Eye (tissue), 1 donor: ENCODE data around the gene GBP2.
"Not testable (repeated sequence)": the region's sequence is repeated elsewhere in the genome, so short reads cannot be mapped to it uniquely, and the experiment has no call there.

Experiments used
- DNase-seq: peaks from one replicate; pipeline ENCODE4 v3.0.0-alpha.2; 2015

GBP2 gene

DNA sequence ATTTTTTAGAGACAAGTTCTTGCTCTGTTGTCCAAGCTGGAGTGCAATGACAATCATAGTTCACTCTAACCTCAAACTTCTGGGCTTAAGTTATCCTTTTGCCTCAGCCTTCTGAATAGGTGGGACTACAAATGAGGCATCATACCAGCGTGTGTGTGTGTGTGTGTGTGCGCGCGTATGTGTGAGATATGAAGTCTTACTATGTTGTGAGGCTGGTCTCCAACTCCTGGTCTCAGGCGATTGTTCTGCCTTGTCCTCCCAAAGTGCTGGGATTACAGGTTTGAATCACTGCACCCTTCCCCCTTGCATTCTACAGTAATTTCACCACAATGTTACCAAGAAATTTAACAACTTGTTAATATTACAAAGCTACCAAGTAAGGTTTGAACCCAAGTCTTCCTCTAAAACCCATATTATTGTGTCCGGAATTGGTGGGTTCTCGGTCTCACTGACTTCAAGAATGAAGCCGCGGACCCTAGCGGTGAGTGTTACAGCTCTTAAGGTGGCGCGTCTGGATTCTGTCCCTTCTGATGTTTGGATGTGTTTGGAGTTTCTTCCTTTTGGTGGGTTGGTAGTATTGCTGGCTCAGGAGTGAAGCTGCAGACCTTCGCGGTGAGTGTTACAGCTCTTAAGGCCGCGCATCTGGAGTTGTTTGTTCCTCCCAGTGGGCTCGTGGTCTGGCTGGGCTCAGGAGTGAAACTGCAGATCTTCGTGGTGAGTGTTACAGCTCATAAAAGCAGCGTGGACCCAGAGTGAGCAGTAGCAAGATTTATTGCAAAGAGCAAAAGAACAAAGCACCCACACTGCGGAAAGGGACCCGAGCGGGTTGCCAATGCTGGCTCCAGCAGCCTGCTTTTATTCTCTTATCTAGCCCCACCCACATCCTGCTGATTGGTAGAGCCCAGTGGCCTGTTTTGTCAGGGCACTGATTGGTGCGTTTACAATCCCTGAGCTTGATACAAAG is 970 bp upstream of the GBP2 start:
- DNase-seq: not testable (repeated sequence)

GRCh38 chr1:89125240-89125912 is 538 bp downstream of the GBP2 start:
- DNase-seq: no peak

DNA sequence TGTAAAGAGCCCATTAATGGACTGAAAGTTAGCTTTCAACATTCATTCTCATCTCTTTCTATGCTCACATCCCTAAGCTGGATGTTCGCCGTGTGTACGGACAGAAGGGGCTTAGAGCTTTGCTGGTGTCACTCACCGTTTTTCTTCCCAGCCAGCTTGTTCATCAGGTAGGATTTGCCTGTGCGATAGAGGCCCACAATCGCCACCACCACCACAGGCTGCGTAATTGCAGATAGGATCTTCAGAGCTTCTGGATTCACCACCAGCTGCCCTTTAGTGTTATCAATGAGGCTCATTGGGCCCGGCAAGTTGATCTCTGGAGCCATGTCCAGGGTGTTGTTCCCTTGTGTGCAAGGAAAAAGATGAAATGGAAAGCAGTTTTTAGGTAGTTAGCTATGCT is 4.3 kb downstream of the GBP2 start:
- no peak for DNase-seq

DNA sequence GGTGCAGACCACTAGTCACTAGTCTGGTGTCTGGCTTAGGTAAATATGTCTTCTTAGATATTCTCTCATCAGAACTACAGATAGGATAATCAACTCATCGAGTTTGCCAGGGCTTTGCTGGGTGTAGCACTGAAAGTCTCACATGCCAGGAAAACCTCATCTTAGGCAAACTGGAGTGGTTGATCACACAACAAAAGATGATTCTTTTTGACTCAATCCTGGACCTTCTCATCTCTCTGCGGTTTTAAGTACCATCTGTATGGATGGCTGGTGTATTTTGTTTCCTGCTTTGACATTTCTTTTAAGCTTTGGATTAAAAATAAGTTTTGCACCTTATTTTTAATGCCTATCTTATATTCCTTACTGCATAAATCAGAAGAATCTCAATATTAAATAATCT is 11.3 kb downstream of the GBP2 start:
- no peak for DNase-seq

DNA sequence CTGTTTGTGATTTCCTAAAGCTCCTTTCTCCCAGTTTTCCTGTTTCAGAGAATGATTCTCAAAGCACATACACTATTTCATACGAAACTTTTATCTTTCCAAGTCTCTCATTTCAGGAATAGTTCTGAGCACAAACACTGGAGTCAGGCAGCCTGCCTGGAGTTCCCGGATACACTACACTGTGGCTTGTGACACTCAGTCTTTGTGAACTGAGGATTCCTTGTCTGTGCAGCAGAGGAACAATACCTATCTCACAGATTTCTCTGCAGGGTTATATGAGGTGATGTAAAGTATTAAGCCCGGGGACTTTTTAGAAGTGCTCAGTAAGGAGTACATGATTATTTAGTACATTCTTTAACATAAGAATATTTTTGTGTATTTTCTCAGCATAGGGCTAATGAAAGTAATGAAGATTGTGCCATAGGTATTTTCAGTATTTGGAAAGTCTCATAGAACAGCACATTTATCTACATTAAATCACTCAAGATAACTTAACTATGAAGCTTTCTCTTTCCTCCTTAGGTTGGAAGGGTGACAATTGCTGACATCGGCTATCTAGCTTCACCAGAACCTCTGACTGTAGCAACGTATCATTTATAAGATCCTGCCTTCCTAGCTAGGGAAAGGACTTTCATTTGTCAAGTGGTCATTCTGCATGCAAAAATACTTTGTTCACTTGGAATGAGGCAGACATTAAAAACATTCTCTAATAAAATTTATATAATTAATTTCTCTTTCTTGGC is 12.9 kb downstream of the GBP2 start:
- no peak for DNase-seq

DNA sequence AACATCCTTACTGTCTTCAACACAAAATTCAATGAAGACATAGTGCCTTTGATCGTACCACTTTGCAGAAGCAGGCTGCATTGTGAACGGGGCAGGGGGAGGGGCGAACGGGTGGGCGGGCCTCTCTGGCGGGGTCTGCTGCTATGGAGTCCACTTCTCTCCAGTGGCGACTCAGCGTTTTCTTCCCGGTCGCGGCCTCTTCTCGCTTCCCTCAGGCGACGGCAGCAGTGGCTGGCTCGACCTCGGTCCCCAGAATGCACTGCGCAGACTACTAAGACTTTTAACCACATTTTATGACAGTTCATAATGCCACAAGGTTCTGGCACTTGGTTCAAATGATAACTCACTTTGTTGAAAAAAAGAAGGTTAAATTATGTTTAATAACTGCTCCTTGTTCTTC is 21.2 kb downstream of the GBP2 start:
- no peak for DNase-seq

- no peak for DNase-seq
Observed at GRCh38 chr1:89104147-89104546, 21.8 kb downstream of the GBP2 start.

DNA sequence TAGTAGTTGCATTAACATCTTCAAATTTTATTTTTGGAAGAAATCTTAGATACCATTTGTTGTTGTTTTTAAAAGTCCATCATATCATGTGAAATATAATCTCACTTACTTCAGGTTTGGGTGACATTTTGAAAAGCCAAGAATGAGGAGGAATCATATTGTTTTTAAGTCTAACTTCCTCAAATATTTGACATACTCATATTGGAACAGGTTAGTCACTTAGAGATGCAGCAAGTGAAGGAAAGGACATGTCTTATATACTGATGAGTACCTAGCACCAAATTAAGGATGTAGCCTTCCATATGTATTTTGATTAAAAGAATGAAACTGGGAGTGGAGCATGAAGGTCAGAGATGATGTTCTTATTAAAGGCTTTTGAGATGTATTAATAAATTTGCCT is 23.9 kb downstream of the GBP2 start:
- DNase-seq: no peak

GRCh38 chr1:89100412-89100811 is 25.5 kb downstream of the GBP2 start:
- DNase-seq: no peak

DNA sequence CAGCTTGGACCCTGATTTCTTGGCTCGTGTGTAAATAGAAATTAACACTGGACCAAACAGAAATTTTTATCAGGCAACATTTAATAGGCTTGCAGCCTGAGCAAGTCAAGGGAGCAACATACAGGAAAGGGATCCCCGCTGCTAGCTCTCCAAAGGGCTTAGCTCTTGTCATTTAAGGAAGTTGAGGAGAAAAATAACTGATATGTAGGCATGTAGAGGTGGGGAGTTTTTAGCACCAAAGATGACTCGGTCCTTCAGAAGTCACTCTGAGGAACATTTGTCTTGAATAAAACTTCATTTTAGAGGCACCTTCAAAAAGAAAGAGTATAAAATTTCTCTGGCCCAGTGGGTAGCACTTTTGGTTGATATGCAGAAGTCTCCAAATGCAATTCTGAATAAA is 27.1 kb downstream of the GBP2 start:
- DNase-seq: no peak

DNA sequence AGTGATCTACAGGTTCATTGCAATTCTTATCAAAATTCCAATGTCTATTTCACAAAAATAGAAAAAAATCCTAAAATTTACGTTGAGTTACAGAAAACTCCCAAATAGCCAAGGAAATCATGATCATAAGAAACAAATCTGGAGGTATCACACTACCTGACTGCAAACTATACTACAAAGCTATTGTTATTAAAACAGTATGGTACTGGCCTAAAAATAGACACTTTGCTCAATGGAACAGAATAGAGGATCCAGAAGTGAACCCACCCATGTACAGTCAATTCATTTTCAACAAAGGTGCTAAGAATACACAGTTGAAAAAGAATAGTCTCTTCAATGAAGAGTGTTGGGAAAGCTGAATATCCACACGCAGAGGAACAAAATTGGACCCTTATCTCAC is 30.2 kb downstream of the GBP2 start:
- DNase-seq: no peak

GRCh38 chr1:89089962-89090361 is 36.0 kb downstream of the GBP2 start:
- no peak for DNase-seq

DNA sequence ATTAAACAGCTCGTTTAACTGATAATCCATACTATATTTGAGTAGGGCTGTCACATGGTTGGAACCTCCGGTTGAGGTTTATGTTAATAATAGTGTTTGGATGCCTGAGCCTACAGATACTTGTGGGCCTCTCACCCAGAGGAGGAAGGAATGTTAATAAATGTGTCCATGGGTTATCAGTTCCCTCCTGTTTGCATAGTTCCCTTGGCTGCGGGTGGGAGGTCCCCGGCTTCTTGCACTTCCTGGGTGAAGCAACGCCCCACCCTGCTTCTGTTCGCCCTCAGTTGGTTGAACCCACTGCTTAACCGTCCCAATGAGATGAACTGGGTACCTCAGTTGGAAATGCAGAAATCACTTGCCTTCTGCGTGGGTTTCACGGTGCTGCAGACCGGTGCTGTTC is 37.3 kb downstream of the GBP2 start:
- DNase-seq: no peak

DNA sequence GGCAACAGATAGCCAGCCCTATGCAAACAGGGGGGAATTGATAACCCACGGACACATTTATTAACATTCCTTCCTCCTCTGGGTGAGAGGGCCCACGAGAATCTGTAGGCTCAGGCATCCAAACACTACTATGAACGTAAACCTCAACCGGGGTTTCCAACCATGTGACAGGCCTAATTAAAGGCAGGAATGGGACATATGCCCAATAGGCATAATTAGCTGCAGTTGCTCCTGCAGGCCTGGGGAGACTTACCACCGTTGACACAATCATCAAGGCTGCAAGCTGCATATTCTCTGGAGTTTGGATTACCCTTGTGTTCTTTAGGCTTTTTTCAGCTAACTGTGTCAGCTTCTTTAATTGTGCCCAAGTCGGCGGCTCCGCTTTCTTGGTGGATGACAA is 38.7 kb downstream of the GBP2 start:
- no peak for DNase-seq

DNA sequence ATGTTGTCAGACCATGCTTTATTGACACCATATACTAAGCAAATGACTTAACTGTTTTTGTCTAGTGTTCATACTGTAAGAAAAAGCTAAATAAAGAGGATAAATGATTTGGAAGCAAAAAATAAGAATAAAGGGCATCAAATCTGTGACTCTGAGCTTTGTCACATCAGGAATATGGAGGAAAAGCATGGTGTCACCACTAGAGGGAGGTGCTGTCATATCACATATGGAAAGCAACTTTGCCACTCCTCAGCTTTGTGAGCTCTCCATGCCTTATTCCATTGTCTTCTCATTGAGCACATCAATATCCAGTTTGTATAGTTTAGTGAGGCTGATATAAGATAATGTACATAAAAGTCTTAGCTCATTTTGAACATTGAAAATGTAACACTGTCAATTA is 40.1 kb downstream of the GBP2 start:
- peak; percentile 74 for DNase-seq

DNA sequence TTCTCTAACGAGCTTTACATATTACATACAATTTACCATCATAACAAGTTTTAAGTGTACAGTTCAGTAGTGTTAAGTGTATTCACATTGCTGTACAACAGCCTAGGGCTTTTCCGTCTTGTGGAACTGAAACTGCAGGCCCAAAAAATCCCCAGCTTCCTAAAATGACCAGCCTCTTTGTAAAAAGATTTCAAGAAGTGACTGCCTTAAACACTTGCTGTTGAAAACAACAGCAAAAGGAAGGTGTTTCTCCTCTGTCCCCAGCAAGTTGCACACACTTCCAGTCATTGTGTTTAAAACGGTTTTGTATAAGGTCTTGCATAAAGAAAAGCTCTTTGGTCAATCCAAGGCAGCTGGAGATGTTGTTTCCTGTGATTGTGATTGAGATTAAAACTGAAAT is 44.9 kb downstream of the GBP2 start:
- no peak for DNase-seq

GRCh38 chr1:89080068-89080467 is 45.8 kb downstream of the GBP2 start:
- not testable (repeated sequence) for DNase-seq

DNA sequence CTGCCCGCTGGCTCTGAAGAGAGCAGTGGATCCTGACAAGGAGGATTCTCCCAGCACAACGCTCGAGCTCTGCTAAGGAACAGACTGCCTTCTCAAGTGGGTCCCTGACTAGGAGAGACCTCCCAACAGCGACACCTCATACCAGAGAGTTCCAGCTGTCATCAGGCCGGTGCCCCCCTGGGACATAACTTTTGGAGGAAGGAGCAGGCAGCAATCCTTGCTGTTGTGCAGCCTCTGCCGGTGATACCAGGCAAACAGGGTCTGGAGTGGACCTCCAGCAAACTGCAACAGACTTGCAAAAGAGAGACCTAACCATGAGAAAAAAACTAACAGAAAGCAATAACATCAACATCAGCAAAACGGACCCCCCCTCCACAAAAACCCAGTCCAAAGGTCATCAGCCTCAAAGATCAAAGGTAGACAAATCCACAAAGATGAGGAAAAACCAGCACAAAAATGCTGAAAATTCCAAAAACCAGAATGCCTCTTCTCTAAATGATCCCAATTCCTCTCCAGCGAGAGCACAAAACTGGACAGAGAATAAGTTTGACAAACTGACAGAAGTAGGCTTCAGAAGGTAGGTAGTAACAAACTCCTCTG is 53.3 kb downstream of the GBP2 start:
- not testable (repeated sequence) for DNase-seq

DNA sequence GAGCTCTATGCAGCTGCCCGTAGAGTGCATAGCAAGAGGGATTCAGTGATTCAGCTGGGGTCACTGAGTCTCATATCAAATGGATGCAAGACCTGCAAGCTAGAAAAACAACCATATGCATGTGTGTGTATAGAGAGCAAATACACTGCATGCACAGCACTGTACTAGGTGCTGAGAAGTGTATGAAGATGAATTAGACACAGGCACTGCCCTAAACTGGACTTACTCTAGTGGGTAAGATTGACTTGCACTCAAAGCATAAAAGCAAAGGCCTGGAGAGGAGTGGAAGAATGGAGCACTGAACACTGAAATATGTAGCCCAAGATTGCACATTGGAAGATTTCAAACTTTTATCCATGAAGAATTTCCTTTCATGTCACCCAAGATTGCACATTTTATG is 55.4 kb downstream of the GBP2 start:
- no peak for DNase-seq

DNA sequence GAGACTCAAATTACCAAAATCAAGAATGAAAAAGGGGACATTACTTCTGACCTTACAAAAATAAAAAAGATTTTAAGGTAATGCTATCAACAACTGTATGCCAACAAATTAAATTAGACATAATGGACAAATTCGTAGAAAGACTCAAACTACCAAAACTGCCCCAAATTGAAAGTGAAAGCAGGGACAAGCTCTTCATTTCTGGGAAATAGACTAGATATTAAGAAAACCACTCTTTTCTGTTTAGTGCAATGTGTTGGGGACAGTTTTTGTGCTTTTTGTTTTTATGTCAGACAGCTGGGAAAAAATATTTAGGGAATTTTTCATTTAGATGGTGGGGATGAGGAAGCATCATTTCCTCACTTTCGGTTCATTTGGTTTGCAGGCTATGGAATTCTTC is 56.0 kb downstream of the GBP2 start:
- no peak for DNase-seq

DNA sequence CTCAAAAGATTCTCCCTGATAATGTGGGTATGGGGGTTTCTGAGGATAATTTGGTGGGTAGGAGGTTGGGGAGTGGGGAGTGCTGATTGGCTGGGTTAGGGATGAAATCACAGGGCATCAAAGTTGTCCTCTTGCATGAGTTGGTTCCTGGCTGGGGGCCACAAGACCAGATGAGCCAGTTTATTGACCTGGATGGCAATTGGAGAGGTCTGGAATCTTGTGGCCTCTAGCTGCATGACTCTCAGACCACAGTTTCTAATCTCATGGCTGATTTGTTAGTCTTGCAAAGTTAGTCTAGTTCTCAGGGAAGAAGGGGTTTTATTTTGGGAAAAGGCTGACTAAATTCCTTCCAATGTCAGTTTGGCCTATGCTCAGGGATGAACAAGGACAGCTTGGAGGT is 57.6 kb downstream of the GBP2 start:
- no peak for DNase-seq

- peak; percentile 22 for DNase-seq
Observed at GRCh38 chr1:89065079-89065868, 60.6 kb downstream of the GBP2 start, which contains the start of gene GBP1. Gene GBP1 (minus strand): TSS chr1:89065208. CDS start chr1:89063234, 1,974 bp downstream.
